HepG2 (cell line): ENCODE measurements around the gene UBXN1. TPM values are rescaled to one million over a fixed set of nuclear protein-coding genes. Genes with fewer than 3 reads are reported as not detected.

Experiments used
- AGO1 ChIP-seq: fragments of 200-400 bp; formaldehyde crosslinking; IDR thresholded peaks from 2 replicates; pipeline ENCODE4 v1.6.1; 2017; ENCODE audit warnings: mild to moderate bottlenecking, low read depth, low read length, moderate library complexity; ENCODE audit not compliant: poor library complexity, severe bottlenecking
- AHDC1 ChIP-seq: sonication (generic); formaldehyde crosslinking; IDR thresholded peaks from 2 replicates; pipeline ENCODE4 v1.5.1; 2020; ENCODE audit warnings: mild to moderate bottlenecking, missing genetic modification reagents, borderline replicate concordance
- HNRNPLL ChIP-seq: fragments of 200-400 bp; formaldehyde crosslinking; IDR thresholded peaks from 2 replicates; pipeline ENCODE4 v1.6.1; 2017; ENCODE audit warnings: mild to moderate bottlenecking, low read depth, low read length; ENCODE audit not compliant: poor library complexity, severe bottlenecking
- HOXA5 ChIP-seq: sonication (generic); formaldehyde crosslinking; IDR thresholded peaks from 2 replicates; pipeline ENCODE4 v1.4.0; 2020; ENCODE audit warnings: missing genetic modification reagents
- KAT7 ChIP-seq: IDR thresholded peaks from 2 replicates; pipeline ENCODE4 v1.6.1; 2018; ENCODE audit warnings: borderline replicate concordance, missing compliant biosample characterization
- KMT2B ChIP-seq: IDR thresholded peaks from 2 replicates; pipeline ENCODE4 v1.6.1; 2016; ENCODE audit warnings: missing genetic modification reagents, missing compliant biosample characterization
- MAFG ChIP-seq: sonication (generic); formaldehyde crosslinking; IDR thresholded peaks from 2 replicates; pipeline ENCODE4 v1.5.1; 2020; ENCODE audit warnings: mild to moderate bottlenecking, missing genetic modification reagents
- PAXIP1 ChIP-seq: sonication (generic); formaldehyde crosslinking; conservative IDR thresholded peaks from 2 replicates; pipeline ENCODE4 v1.4.0; 2020; ENCODE audit warnings: mild to moderate bottlenecking, missing genetic modification reagents, moderate library complexity
- PCBP1 ChIP-seq: fragments of 200-400 bp; formaldehyde crosslinking; IDR thresholded peaks from 2 replicates; pipeline ENCODE4 v1.6.1; 2017; ENCODE audit warnings: mild to moderate bottlenecking, low read depth, low read length, borderline replicate concordance
- RNF2 ChIP-seq: fragments of 450-650 bp; conservative IDR thresholded peaks from 2 replicates; pipeline ENCODE4 v1.6.1; 2016; ENCODE audit warnings: low read depth
- ZFP36L2 ChIP-seq: sonication (generic); formaldehyde crosslinking; IDR thresholded peaks from 2 replicates; pipeline ENCODE4 v1.4.0; 2020; ENCODE audit warnings: missing genetic modification reagents
- ZFP91 ChIP-seq: sonication (generic); formaldehyde crosslinking; IDR thresholded peaks from 2 replicates; pipeline ENCODE4 v1.9.0; 2022; ENCODE audit warnings: missing genetic modification reagents, mild to moderate bottlenecking, borderline replicate concordance
- ZNF264 ChIP-seq: sonication (generic); formaldehyde crosslinking; IDR thresholded peaks from 2 replicates; pipeline ENCODE4 v1.4.0; 2020; ENCODE audit warnings: missing genetic modification reagents
- ZNF597 ChIP-seq: sonication (generic); formaldehyde crosslinking; IDR thresholded peaks from 2 replicates; pipeline ENCODE4 v1.5.0; 2020; ENCODE audit warnings: missing genetic modification reagents
- ZNF709 ChIP-seq: sonication (generic); formaldehyde crosslinking; IDR thresholded peaks from 2 replicates; pipeline ENCODE4 v1.5.0; 2020; ENCODE audit warnings: mild to moderate bottlenecking, missing genetic modification reagents
- polyA plus RNA-seq, 8 experiments: library from polyadenylated mRNA; depleted of rRNA in 3 of 8; stranded (reverse) in 7 of 8; unstranded in 1 of 8; fragments of >200 nt; fragmentation: Illumina TruSeq in 4 of 8; extraction: Trizol in 4 of 8; gene quantifications; 2 replicates each; pipeline versions ENCODE4 v1.2.1 to v1.2.3, GENCODE V29; 2011 to 2016; ENCODE audit warnings: low read depth in 4 of 8, missing spikeins in 1 of 8, mixed read lengths in 1 of 8; ENCODE audit not compliant: insufficient read depth in 1 of 8
- total RNA-seq, 5 experiments: library from RNA; depleted of rRNA; stranded (reverse); fragments of >200 nt; fragmentation: Illumina TruSeq; extraction: Trizol; gene quantifications; 2 replicates each; pipeline ENCODE4 v1.2.3, GENCODE V29; 2016; ENCODE audit warnings: low read depth in 1 of 5

UBXN1 gene
- total and polyA plus RNA-seq, 2 of the 13 experiments (the other 11 are each of a cell fraction or from before 2014, with no cell fraction given) = 47.5 to 52.4 TPM

- TF ChIP-seq KAT7 (CRISPR knock-in tag) (peak; percentile 89; the same call in 1 of the 2 replicates), ZNF264 (CRISPR knock-in tag) (0 out of 2 replicates have a peak, but pooled peaks have one; percentile 19), ZFP36L2 (CRISPR knock-in tag) (no peak), PCBP1 (peak; percentile 84; the same call in 1 of the 2 replicates), HOXA5 (CRISPR knock-in tag) (no peak), AHDC1 (CRISPR knock-in tag) (0 out of 2 replicates have a peak, but pooled peaks have one; percentile 11), HNRNPLL (peak; percentile 60), RNF2 (no peak), KMT2B (CRISPR knock-in tag) (peak; percentile 94), ZNF597 (CRISPR knock-in tag) (no peak), ZFP91 (CRISPR knock-in tag) (peak; percentile 85; the same call in 1 of the 2 replicates), MAFG (CRISPR knock-in tag) (no peak), PAXIP1 (CRISPR knock-in tag) (0 out of 2 replicates have a peak, but pooled peaks have one; percentile 22), AGO1 (peak; percentile 80), ZNF709 (0 out of 2 replicates have a peak, but pooled peaks have one; percentile 31)
These were observed at the start of gene UBXN1 (continued) for GRCh38 chr11:62678770-62679696.
